Breast epithelium (tissue), 3 donors: ENCODE measurements around the gene ABCE1.

Source experiments
- POLR2A ChIP-seq: fragments of 450-650 bp; IDR thresholded peaks from one replicate; pipeline ENCODE4 v1.6.1; 2016; ENCODE audit warnings: antibody characterized with exemption, mild to moderate bottlenecking, moderate library complexity
- POLR2AphosphoS5 ChIP-seq, 3 donors: sonication (generic); formaldehyde crosslinking; IDR thresholded peaks; one replicate each; pipeline ENCODE4 v1.6.1; 2017; ENCODE audit warnings: antibody characterized with exemption in 3 of 3
- TF ChIP-seq, protein P1 (sequence below), 3 donors: fragments of 450-650 bp; IDR thresholded peaks; one replicate each; pipeline ENCODE4 v1.5.1; 2016 to 2017; ENCODE audit warnings: antibody characterized with exemption in 3 of 3, mild to moderate bottlenecking in 3 of 3, moderate library complexity in 3 of 3

DNA sequence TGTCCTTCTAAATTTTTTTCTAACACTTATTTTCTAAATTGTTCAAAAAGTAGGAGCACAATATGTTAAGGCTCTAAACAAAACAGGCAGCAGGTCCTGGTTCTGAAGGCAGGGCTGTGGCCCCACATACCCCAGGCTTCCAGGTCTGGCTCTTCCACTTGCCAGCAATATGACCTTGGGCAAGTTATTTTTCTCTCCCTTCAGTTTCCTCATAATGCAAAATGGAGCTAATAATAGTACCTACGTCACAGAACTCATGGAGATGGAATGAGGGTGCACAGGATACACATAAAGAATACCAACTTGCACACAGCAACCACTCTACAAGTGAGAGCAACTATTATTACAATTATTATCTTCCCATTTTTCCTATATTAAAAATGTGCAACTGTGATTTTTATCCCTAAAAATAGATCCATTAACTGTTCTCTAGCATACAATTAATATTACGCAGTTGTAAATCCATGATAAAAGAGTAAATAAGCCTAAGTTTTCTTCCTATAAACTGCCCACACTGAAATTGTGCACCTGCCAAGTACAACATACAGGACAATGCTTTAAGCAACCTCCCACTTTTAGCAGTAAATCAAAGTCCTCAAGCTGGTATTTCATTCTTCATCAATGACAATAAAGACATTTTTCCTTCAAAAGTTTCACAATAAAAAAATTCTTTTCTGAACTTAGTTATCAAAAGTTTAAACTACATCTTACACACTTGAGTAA is 55.2 kb downstream of the ABCE1 start:
- TF ChIP-seq, protein P1, sequence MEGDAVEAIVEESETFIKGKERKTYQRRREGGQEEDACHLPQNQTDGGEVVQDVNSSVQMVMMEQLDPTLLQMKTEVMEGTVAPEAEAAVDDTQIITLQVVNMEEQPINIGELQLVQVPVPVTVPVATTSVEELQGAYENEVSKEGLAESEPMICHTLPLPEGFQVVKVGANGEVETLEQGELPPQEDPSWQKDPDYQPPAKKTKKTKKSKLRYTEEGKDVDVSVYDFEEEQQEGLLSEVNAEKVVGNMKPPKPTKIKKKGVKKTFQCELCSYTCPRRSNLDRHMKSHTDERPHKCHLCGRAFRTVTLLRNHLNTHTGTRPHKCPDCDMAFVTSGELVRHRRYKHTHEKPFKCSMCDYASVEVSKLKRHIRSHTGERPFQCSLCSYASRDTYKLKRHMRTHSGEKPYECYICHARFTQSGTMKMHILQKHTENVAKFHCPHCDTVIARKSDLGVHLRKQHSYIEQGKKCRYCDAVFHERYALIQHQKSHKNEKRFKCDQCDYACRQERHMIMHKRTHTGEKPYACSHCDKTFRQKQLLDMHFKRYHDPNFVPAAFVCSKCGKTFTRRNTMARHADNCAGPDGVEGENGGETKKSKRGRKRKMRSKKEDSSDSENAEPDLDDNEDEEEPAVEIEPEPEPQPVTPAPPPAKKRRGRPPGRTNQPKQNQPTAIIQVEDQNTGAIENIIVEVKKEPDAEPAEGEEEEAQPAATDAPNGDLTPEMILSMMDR (IDR thresholded peaks at IDR 0.05), result no peak
- TF ChIP-seq POLR2A (no peak), POLR2AphosphoS5 (IDR thresholded peaks at IDR 0.05) (no peak)
